Measurements from ENCODE around the gene C1QTNF6. TPM values are rescaled to one million over a fixed set of nuclear protein-coding genes. Genes with fewer than 3 reads are reported as not detected.

Gene C1QTNF6
- total RNA-seq, 1 donor, result 11.9 TPM

GRCh38 chr22:37211075-37211865, 23.2 kb upstream of the C1QTNF6 start:
- peak; percentile 58 for DNase-seq (ENCODE audit: insufficient read length, low spot score, missing footprints)
- no peaks in the 10 kb centered on the region for H3K9me3 ChIP-seq (ENCODE audit: low read depth, low read length)
- H4K20me1 ChIP-seq (ENCODE audit: insufficient read depth, low read length), result peaks cover 3% of the 10 kb centered on the region
- no peak overlapping the region for H2AFZ ChIP-seq (ENCODE audit: low read length)
- no peak overlapping the region for H3K27ac ChIP-seq (ENCODE audit: low read depth, low read length)
- no peak for TF ChIP-seq CTCF (IDR thresholded peaks at IDR 0.05; ENCODE audit: extremely low read depth, low read depth, low read length)
- H3K4me1 ChIP-seq (ENCODE audit: insufficient read depth, low read length), result peaks cover 7% of the 10 kb centered on the region
- peaks cover 31% of the 10 kb centered on the region for H3K27me3 ChIP-seq (ENCODE audit: insufficient read depth, low read length)
- H3K4me2 ChIP-seq (ENCODE audit: insufficient read depth, low read length), result no peak overlapping the region
- H3K79me2 ChIP-seq (ENCODE audit: insufficient read depth, low read length), result no peaks in the 10 kb centered on the region
- H3K36me3 ChIP-seq (ENCODE audit: insufficient read depth, low read length), result no peaks in the 10 kb centered on the region
- no peak overlapping the region for H3K4me3 ChIP-seq (ENCODE audit: insufficient read depth, low read length)

GRCh38 chr22:37210041-37210803, 22.2 kb upstream of the C1QTNF6 start:
- Histone ChIP-seq H3K27me3 (ENCODE audit: insufficient read depth, low read length) (peaks cover 31% of the 10 kb centered on the region), H3K4me2 (ENCODE audit: insufficient read depth, low read length) (no peak overlapping the region), H3K9me3 (ENCODE audit: low read depth, low read length) (no peaks in the 10 kb centered on the region), H2AFZ (ENCODE audit: low read length) (no peak overlapping the region), H3K4me1 (ENCODE audit: insufficient read depth, low read length) (peaks cover 7% of the 10 kb centered on the region), H3K79me2 (ENCODE audit: insufficient read depth, low read length) (no peaks in the 10 kb centered on the region), H3K4me3 (ENCODE audit: insufficient read depth, low read length) (no peak overlapping the region), H4K20me1 (ENCODE audit: insufficient read depth, low read length) (peaks cover 3% of the 10 kb centered on the region), H3K36me3 (ENCODE audit: insufficient read depth, low read length) (no peaks in the 10 kb centered on the region), H3K27ac (ENCODE audit: low read depth, low read length) (no peak overlapping the region)
- TF ChIP-seq CTCF (IDR thresholded peaks at IDR 0.05; ENCODE audit: extremely low read depth, low read depth, low read length), result no peak
- peak; percentile 85 for DNase-seq (ENCODE audit: insufficient read length, low spot score, missing footprints)

- H3K27me3 ChIP-seq (ENCODE audit: insufficient read depth, low read length), result peaks cover 32% of the 10 kb centered on the region
- H3K4me2 ChIP-seq (ENCODE audit: insufficient read depth, low read length), result no peak overlapping the region
- H3K79me2 ChIP-seq (ENCODE audit: insufficient read depth, low read length), result no peaks in the 10 kb centered on the region
- no peak overlapping the region for H3K27ac ChIP-seq (ENCODE audit: low read depth, low read length)
- H4K20me1 ChIP-seq (ENCODE audit: insufficient read depth, low read length), result peaks cover 3% of the 10 kb centered on the region
- H2AFZ ChIP-seq (ENCODE audit: low read length), result no peak overlapping the region
- H3K9me3 ChIP-seq (ENCODE audit: low read depth, low read length), result no peaks in the 10 kb centered on the region
- H3K36me3 ChIP-seq (ENCODE audit: insufficient read depth, low read length), result no peaks in the 10 kb centered on the region
- no peak overlapping the region for H3K4me3 ChIP-seq (ENCODE audit: insufficient read depth, low read length)
- DNase-seq (ENCODE audit: insufficient read length, low spot score, missing footprints), result peak; percentile 76
- TF ChIP-seq CTCF (IDR thresholded peaks at IDR 0.05; ENCODE audit: extremely low read depth, low read depth, low read length), result no peak
- peaks cover 7% of the 10 kb centered on the region for H3K4me1 ChIP-seq (ENCODE audit: insufficient read depth, low read length)
Measured at GRCh38 chr22:37209140-37209845, 21.2 kb upstream of the C1QTNF6 start.
